ENCODE results near the gene ZSCAN5B.
"Not testable (repeated sequence)": the region's sequence is repeated elsewhere in the genome, so short reads cannot be mapped to it uniquely, and the experiment has no call there.

ZSCAN5B gene

GRCh38 chr19:56217039-56217949 lies 19.7 kb upstream of the ZSCAN5B start:
- no peak for TF ChIP-seq CTCF (IDR thresholded peaks at IDR 0.05; ENCODE audit: borderline replicate concordance, insufficient read depth, low read depth, low read length)
- peak overlapping the region; percentile 26 for H3K4me3 ChIP-seq (ENCODE audit: low read depth, low read length)

GRCh38 chr19:56211718-56212117 lies 14.1 kb upstream of the ZSCAN5B start:
- no peak for TF ChIP-seq CTCF (IDR thresholded peaks at IDR 0.05; ENCODE audit: borderline replicate concordance, insufficient read depth, low read depth, low read length)
- H3K4me3 ChIP-seq (ENCODE audit: low read depth, low read length) = no peak overlapping the region

- not testable (repeated sequence) for H3K4me3 ChIP-seq (ENCODE audit: low read depth, low read length)
Measured at GRCh38 chr19:56210036-56210435, 12.5 kb upstream of the ZSCAN5B start.

GRCh38 chr19:56209091-56209490 lies 11.5 kb upstream of the ZSCAN5B start:
- no peak for TF ChIP-seq CTCF (IDR thresholded peaks at IDR 0.05; ENCODE audit: borderline replicate concordance, insufficient read depth, low read depth, low read length)
- no peak overlapping the region for H3K4me3 ChIP-seq (ENCODE audit: low read depth, low read length)

- not testable (repeated sequence) for H3K4me3 ChIP-seq (ENCODE audit: low read depth, low read length)
Measured at GRCh38 chr19:56207581-56207980, 10.0 kb upstream of the ZSCAN5B start.

GRCh38 chr19:56201973-56202372 lies 4.4 kb upstream of the ZSCAN5B start, which contains the start of gene ZSCAN5C:
Gene ZSCAN5C (plus strand): TSS chr19:56202273. CDS start chr19:56205914, 3,641 bp downstream.
- H3K4me3 ChIP-seq (ENCODE audit: low read depth, low read length) = no peak within 1 kb of the TSS
- no peak for TF ChIP-seq CTCF (IDR thresholded peaks at IDR 0.05; ENCODE audit: borderline replicate concordance, insufficient read depth, low read depth, low read length)

GRCh38 chr19:56199687-56200086 lies 2.1 kb upstream of the ZSCAN5B start:
- no peak overlapping the region for H3K4me3 ChIP-seq (ENCODE audit: low read depth, low read length)
- no peak for TF ChIP-seq CTCF (IDR thresholded peaks at IDR 0.05; ENCODE audit: borderline replicate concordance, insufficient read depth, low read depth, low read length)

- no peak overlapping the region for H3K4me3 ChIP-seq (ENCODE audit: low read depth, low read length)
- TF ChIP-seq CTCF (IDR thresholded peaks at IDR 0.05; ENCODE audit: borderline replicate concordance, insufficient read depth, low read depth, low read length) = no peak
Measured at GRCh38 chr19:56193981-56194640, 3.5 kb downstream of the ZSCAN5B start.
